Measurements from ENCODE around the gene CHRNA9.

DNA sequence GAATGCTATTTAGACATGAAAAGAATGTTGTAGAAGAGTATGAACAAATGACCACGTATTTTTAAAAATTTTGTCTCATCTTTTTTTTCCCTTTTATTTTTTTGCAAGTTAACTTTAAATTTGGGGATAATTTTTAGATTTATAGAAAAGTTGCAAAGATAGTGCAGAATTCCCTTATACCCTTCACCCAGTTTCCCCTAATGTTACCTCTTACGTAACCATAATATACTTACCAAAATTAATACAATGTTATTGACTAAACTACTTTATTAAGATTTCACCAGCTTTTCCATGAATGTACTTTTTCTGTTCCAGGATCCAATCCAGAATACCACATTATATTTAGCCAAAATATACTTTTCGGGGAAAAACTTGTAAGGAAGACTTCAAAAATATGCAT is 12.3 kb downstream of the CHRNA9 start:
- TF ChIP-seq CTCF (conservative IDR thresholded peaks at IDR 0.05; ENCODE audit: low read depth, low read length) (no peak), RFX5 (IDR thresholded peaks at IDR 0.05; ENCODE audit: low read depth, low read length) (no peak), RCOR1 (IDR thresholded peaks at IDR 0.05; ENCODE audit: insufficient replicate concordance, low read length) (no peak), FOS (IDR thresholded peaks at IDR 0.05; ENCODE audit: low read depth, low read length) (no peak), MXI1 (IDR thresholded peaks at IDR 0.05; ENCODE audit: borderline replicate concordance, low read depth, low read length) (no peak), POLR2A (IDR thresholded peaks at IDR 0.05; ENCODE audit: low read depth, low read length) (no peak), CEBPB (IDR thresholded peaks at IDR 0.05; ENCODE audit: low read depth, low read length) (no peak), SMC3 (IDR thresholded peaks at IDR 0.05; ENCODE audit: low read depth, low read length) (no peak), MAFK (IDR thresholded peaks at IDR 0.05; ENCODE audit: low read depth, low read length) (no peak)
- TF ChIP-seq, protein P1, sequence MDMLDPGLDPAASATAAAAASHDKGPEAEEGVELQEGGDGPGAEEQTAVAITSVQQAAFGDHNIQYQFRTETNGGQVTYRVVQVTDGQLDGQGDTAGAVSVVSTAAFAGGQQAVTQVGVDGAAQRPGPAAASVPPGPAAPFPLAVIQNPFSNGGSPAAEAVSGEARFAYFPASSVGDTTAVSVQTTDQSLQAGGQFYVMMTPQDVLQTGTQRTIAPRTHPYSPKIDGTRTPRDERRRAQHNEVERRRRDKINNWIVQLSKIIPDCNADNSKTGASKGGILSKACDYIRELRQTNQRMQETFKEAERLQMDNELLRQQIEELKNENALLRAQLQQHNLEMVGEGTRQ (IDR thresholded peaks at IDR 0.05; ENCODE audit: low read depth, low read length): no peak

All from IMR-90 (cell line).